Testis (tissue), 2 donors: ENCODE results near the gene ATP11C.

ENCODE experiments used
- POLR2A ChIP-seq: fragments of 450-650 bp; IDR thresholded peaks from one replicate; pipeline ENCODE4 v1.6.1; 2017; ENCODE audit warnings: antibody characterized with exemption, mild to moderate bottlenecking, moderate library complexity
- TF ChIP-seq, protein P1 (sequence below), 3 experiments: fragments of 450-650 bp in 2 of 3; fragments of 200-600 bp in 1 of 3; sonication (generic) in 1 of 3; IDR thresholded peaks; one replicate each; pipeline ENCODE4 v1.5.1; 2016 to 2019; ENCODE audit warnings: antibody characterized with exemption in 3 of 3, mild to moderate bottlenecking in 2 of 3, moderate library complexity in 1 of 3

GRCh38 chrX:139739138-139739537, 193.7 kb downstream of the ATP11C start:
- TF ChIP-seq, protein P1, sequence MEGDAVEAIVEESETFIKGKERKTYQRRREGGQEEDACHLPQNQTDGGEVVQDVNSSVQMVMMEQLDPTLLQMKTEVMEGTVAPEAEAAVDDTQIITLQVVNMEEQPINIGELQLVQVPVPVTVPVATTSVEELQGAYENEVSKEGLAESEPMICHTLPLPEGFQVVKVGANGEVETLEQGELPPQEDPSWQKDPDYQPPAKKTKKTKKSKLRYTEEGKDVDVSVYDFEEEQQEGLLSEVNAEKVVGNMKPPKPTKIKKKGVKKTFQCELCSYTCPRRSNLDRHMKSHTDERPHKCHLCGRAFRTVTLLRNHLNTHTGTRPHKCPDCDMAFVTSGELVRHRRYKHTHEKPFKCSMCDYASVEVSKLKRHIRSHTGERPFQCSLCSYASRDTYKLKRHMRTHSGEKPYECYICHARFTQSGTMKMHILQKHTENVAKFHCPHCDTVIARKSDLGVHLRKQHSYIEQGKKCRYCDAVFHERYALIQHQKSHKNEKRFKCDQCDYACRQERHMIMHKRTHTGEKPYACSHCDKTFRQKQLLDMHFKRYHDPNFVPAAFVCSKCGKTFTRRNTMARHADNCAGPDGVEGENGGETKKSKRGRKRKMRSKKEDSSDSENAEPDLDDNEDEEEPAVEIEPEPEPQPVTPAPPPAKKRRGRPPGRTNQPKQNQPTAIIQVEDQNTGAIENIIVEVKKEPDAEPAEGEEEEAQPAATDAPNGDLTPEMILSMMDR (IDR thresholded peaks at IDR 0.05), result no peak
- no peak for TF ChIP-seq POLR2A
